Sigmoid colon (tissue), 7 donors: ENCODE measurements around the gene CYB561. TPM values are rescaled to one million over a fixed set of nuclear protein-coding genes. Genes with fewer than 3 reads are reported as not detected.

ENCODE experiments used
- DNase-seq: peaks from one replicate; pipeline ENCODE4 v3.0.0-alpha.2; 2019
- H3K27ac ChIP-seq, 4 donors: fragments of 200-600 bp; sonication (generic); one replicate each; pipeline ENCODE4 v1.5.1; 2016 to 2019; ENCODE audit warnings: mild to moderate bottlenecking in 1 of 4
- H3K27me3 ChIP-seq, 3 donors: fragments of 200-600 bp; sonication (generic); one replicate each; pipeline ENCODE4 v1.5.1; 2019; ENCODE audit warnings: mild to moderate bottlenecking in 1 of 3
- H3K36me3 ChIP-seq, 4 donors: fragments of 200-600 bp; sonication (generic); one replicate each; pipeline ENCODE4 v1.5.1; 2016 to 2019
- H3K4me1 ChIP-seq, 4 donors: fragments of 200-600 bp; sonication (generic); one replicate each; pipeline ENCODE4 v1.5.1; 2017 to 2019
- H3K4me3 ChIP-seq, 4 donors: fragments of 200-600 bp; sonication (generic); one replicate each; pipeline ENCODE4 v1.5.1; 2017 to 2019; ENCODE audit warnings: mild to moderate bottlenecking in 2 of 4, moderate library complexity in 1 of 4
- H3K9me3 ChIP-seq, 4 donors: fragments of 200-600 bp in 3 of 4; sonication (generic) in 3 of 4; one replicate each; pipeline versions ENCODE4 v1.5.1 to v1.6.1; 2013 to 2019
- CTCF ChIP-seq, 4 experiments: fragments of 450-650 bp in 3 of 4; fragments of 200-600 bp in 1 of 4; IDR thresholded peaks; one replicate each; pipeline ENCODE4 v1.5.1; 2016 to 2019; ENCODE audit warnings: antibody characterized with exemption in 4 of 4, mild to moderate bottlenecking in 3 of 4, moderate library complexity in 2 of 4
- EP300 ChIP-seq, 4 donors: sonication (generic); formaldehyde crosslinking; IDR thresholded peaks; one replicate each; pipeline ENCODE4 v1.6.1; 2017; ENCODE audit warnings: antibody characterized with exemption in 4 of 4
- POLR2A ChIP-seq, 2 donors: fragments of 450-650 bp; IDR thresholded peaks; one replicate each; pipeline ENCODE4 v1.6.1; 2016; ENCODE audit warnings: antibody characterized with exemption in 2 of 2, mild to moderate bottlenecking in 2 of 2, moderate library complexity in 2 of 2
- POLR2AphosphoS5 ChIP-seq, 4 donors: sonication (generic); formaldehyde crosslinking; IDR thresholded peaks; one replicate each; pipeline ENCODE4 v1.6.1; 2017; ENCODE audit warnings: antibody characterized with exemption in 4 of 4
- WGBS, 2 donors: extraction: QIAGEN DNeasy Blood & Tissue Kit; methylation state at CpG; one replicate each; pipeline ENCODE4 v1.1.7; 2013; 5-methylcytosine and 5-hydroxymethylcytosine counted together
- intact Hi-C: fragments of 100-400 bp; cut with DNase I; formaldehyde crosslinking; loops from one replicate; pipeline ENCODE4 v1.15.1; 2023
- polyA plus RNA-seq, 3 donors: library from polyadenylated mRNA; stranded (reverse); fragments of 200-250 nt; gene quantifications; one replicate each; pipeline ENCODE4 v1.2.3, GENCODE V29; 2013
- total RNA-seq, 4 donors: library from RNA; depleted of rRNA; stranded (reverse); fragments of >200 nt; gene quantifications; one replicate each; pipeline ENCODE4 v1.1.0, GENCODE V29; 2016
- donor health status: healthy with polysubstance abuse.
- donor health status: Bipolar disorder and iron deficiency.
- donor health status: healthy.

The CYB561 gene
- total and polyA plus RNA-seq, 7 donors = 6.3 to 59.2 (median 10.3) TPM

GRCh38 chr17:63435681-63436522 is 10.2 kb downstream of the CYB561 start:
- no peaks in the 10 kb centered on the region for H3K36me3 ChIP-seq
- H3K27me3 ChIP-seq = peaks cover 0 to 17% (median 11%) of the 10 kb centered on the region in 3 donors
- no peaks in the 10 kb centered on the region for H3K9me3 ChIP-seq
- peaks cover 0 to 45% (median 38%) of the 10 kb centered on the region in 4 donors for H3K4me1 ChIP-seq
- WGBS, 2 donors = 42 to 79% methylated on average over 29 of the region's 29 CpGs
- TF ChIP-seq CTCF (IDR thresholded peaks at IDR 0.05) (peak in 1 of 4 experiments; percentile 6), EP300 (IDR thresholded peaks at IDR 0.05) (no peak), POLR2A (IDR thresholded peaks at IDR 0.05) (no peak), POLR2AphosphoS5 (IDR thresholded peaks at IDR 0.05) (no peak)
- DNase-seq = no peak
- intact Hi-C loops = no loop called here
- peak overlapping the region in 2 of 4 donors; percentile 67 to 75 for H3K27ac ChIP-seq
- no peak overlapping the region for H3K4me3 ChIP-seq

- intact Hi-C loops = no loop called here
- peak; percentile 81 for DNase-seq
- H3K36me3 ChIP-seq = no peaks in the 10 kb centered on the region
- peak overlapping the region in 3 of 4 donors; percentile 58 to 75 (median 67) for H3K27ac ChIP-seq
- H3K27me3 ChIP-seq = peaks cover 0 to 17% (median 11%) of the 10 kb centered on the region in 3 donors
- no peaks in the 10 kb centered on the region for H3K9me3 ChIP-seq
- 47 to 49% methylated on average over 25 of the region's 25 CpGs for WGBS, 2 donors
- no peak overlapping the region for H3K4me3 ChIP-seq
- TF ChIP-seq POLR2AphosphoS5 (IDR thresholded peaks at IDR 0.05) (no peak), CTCF (IDR thresholded peaks at IDR 0.05) (no peak), POLR2A (IDR thresholded peaks at IDR 0.05) (no peak), EP300 (IDR thresholded peaks at IDR 0.05) (no peak)
- peaks cover 0 to 45% (median 38%) of the 10 kb centered on the region in 4 donors for H3K4me1 ChIP-seq
These were observed 11.0 kb downstream of the CYB561 start for GRCh38 chr17:63434951-63435571.

GRCh38 chr17:63433746-63434591 is 12.1 kb downstream of the CYB561 start:
- H3K9me3 ChIP-seq = no peaks in the 10 kb centered on the region

More at GRCh38 chr17:63433746-63434591, 12.1 kb downstream of the CYB561 start:
- Histone ChIP-seq H3K27ac (peak overlapping the region; percentile 58 to 75 (median 66)), H3K4me3 (no peak overlapping the region), H3K4me1 (peaks cover 0 to 45% (median 38%) of the 10 kb centered on the region in 4 donors), H3K27me3 (peaks cover 0 to 13% (median 11%) of the 10 kb centered on the region in 3 donors), H3K36me3 (no peaks in the 10 kb centered on the region)
- TF ChIP-seq POLR2AphosphoS5 (IDR thresholded peaks at IDR 0.05) = peak in 2 of 4 donors; percentile 11 to 20
- no peak for TF ChIP-seq EP300 (IDR thresholded peaks at IDR 0.05)
- no peak for TF ChIP-seq CTCF (IDR thresholded peaks at IDR 0.05)
- intact Hi-C loops = no loop called here
- peak; percentile 93 for DNase-seq
- WGBS, 2 donors = 66 to 76% methylated on average over 32 of the region's 32 CpGs
